ENCODE results near the gene TXNDC12. TPM values are rescaled to one million over a fixed set of nuclear protein-coding genes. Genes with fewer than 3 reads are reported as not detected.
A peak's percentile ranks its signal among the peaks of the same experiment; 100 is the strongest.

Gene TXNDC12
- total and polyA plus RNA-seq, 12 donors, result 14.5 to 74.8 (median 48.2) TPM

- Histone ChIP-seq H3K27me3 (no peaks in the 10 kb centered on the region), H3K27ac (no peak overlapping the region), H3K4me1 (replicated peaks in 1 of 2) (no peaks in the 10 kb centered on the region), H3K9me3 (replicated peaks in 1 of 3) (no peaks in the 10 kb centered on the region), H3K4me3 (no peak overlapping the region), H3K36me3 (replicated peaks in 1 of 2) (no peaks in the 10 kb centered on the region)
- no peak for DNase-seq
- WGBS, 4 donors, result 86 to 100% (median 93%) methylated on average over 1 of the region's 1 CpG
- intact Hi-C loops (cut with DNase I), result loop anchor here in 1 of 2 donors (5.0 kb wide), 1 partner anchor 101 kb away; no protein-coding TSS in a partner anchor
- no peak for TF ChIP-seq POLR2A (IDR thresholded peaks at IDR 0.05)
- TF ChIP-seq CTCF (IDR thresholded peaks at IDR 0.05), result no peak
Observed at GRCh38 chr1:51998701-51999100, 56.3 kb downstream of the TXNDC12 start.

- no peaks in the 10 kb centered on the region for H3K4me1 ChIP-seq (replicated peaks in 1 of 2)
- no peak overlapping the region for H3K4me3 ChIP-seq
- no peak for TF ChIP-seq CTCF (IDR thresholded peaks at IDR 0.05)
- no peak for TF ChIP-seq POLR2A (IDR thresholded peaks at IDR 0.05)
- 57 to 72% (median 63%) methylated on average over 5 of the region's 5 CpGs for WGBS, 4 donors
- intact Hi-C loops (cut with DNase I), result loop anchor here in 1 of 2 donors (5.0 kb wide), 1 partner anchor 101 kb away; no protein-coding TSS in a partner anchor
- H3K27me3 ChIP-seq, result no peaks in the 10 kb centered on the region
- no peak overlapping the region for H3K27ac ChIP-seq
- DNase-seq, result no peak
- no peaks in the 10 kb centered on the region for H3K9me3 ChIP-seq (replicated peaks in 1 of 3)
- H3K36me3 ChIP-seq (replicated peaks in 1 of 2), result no peaks in the 10 kb centered on the region
Observed at GRCh38 chr1:51997974-51998382, 57.0 kb downstream of the TXNDC12 start.

GRCh38 chr1:51990478-51990965 is 64.5 kb downstream of the TXNDC12 start, which contains the start of gene RAB3B:
TSS of gene RAB3B (minus strand) at chr1:51990700. CDS start at chr1:51977117, 13,583 bp downstream.
- Histone ChIP-seq H3K27ac (no peak within 1 kb of the TSS), H3K36me3 (replicated peaks in 1 of 2) (no peaks in the 10 kb centered on the region), H3K27me3 (peaks cover 6% of the 10 kb centered on the region), H3K4me1 (replicated peaks in 1 of 2) (no peaks in the 10 kb centered on the region), H3K9me3 (replicated peaks in 1 of 3) (no peaks in the 10 kb centered on the region), H3K4me3 (peak within 1 kb of the TSS in 2 of 4 donors; percentile 15 to 60)
- peak; percentile 50 to 80 (median 76) for DNase-seq
- TF ChIP-seq CTCF (IDR thresholded peaks at IDR 0.05), result no peak
- no peak for TF ChIP-seq POLR2A (IDR thresholded peaks at IDR 0.05)
- WGBS, 4 donors, result 0 to 5% (median 1%) methylated on average over 2 to 46 of the region's 46 CpGs
- intact Hi-C loops (cut with DNase I), result no loop called here

GRCh38 chr1:51989582-51990477 is 65.2 kb downstream of the TXNDC12 start:
- no peak for DNase-seq
- Histone ChIP-seq H3K27ac (no peak overlapping the region), H3K36me3 (replicated peaks in 1 of 2) (no peaks in the 10 kb centered on the region), H3K4me1 (replicated peaks in 1 of 2) (no peaks in the 10 kb centered on the region), H3K4me3 (peak overlapping the region in 2 of 4 donors; percentile 15 to 60), H3K9me3 (replicated peaks in 1 of 3) (no peaks in the 10 kb centered on the region), H3K27me3 (peaks cover 6% of the 10 kb centered on the region)
- intact Hi-C loops (cut with DNase I), result loop anchor here in 1 of 2 donors (5.0 kb wide), 1 partner anchor 83 kb away; no protein-coding TSS in a partner anchor
- WGBS, 4 donors, result 15 to 47% (median 27%) methylated on average over 15 to 47 of the region's 47 CpGs
- TF ChIP-seq POLR2A (IDR thresholded peaks at IDR 0.05) (no peak), CTCF (IDR thresholded peaks at IDR 0.05) (no peak)

All from adrenal gland (tissue), 12 donors.